Measurements from ENCODE around the gene FGD4. TPM values are rescaled to one million over a fixed set of nuclear protein-coding genes. Genes with fewer than 3 reads are reported as not detected.

The FGD4 gene
- total RNA-seq, 1 experiment from 2014 or later: 37.4 TPM

DNA sequence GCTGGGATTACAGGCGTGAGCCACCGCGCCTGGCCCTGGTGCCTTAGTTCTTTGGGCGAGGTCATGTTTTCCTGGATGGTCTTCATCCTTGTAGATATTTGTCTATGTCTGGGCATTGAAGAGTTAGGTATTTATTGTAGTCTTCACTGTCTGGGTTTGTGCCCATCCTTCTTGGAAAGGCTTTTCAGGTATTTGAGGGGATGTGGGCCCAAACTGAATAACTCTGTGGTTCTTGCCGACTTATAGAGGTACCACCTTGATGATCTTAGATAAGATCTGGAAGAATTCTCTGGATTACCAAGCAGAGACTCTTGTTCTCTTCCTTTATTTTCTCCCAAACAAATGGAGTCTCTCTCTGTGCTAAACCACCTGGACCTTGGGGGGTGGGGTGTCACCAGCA lies 18.9 kb downstream of the FGD4 start:
- no peak for DNase-seq
- H3K9me3 Mint-ChIP-seq (ENCODE audit: low read depth, unreplicated experiment): no peaks in the 10 kb centered on the region
- intact Hi-C loops (cut with micrococcal nuclease; ENCODE audit: unreplicated experiment): no loop called here
- peaks cover 30% of the 10 kb centered on the region for H3K4me1 Mint-ChIP-seq (ENCODE audit: low read depth, unreplicated experiment)
- no peaks in the 10 kb centered on the region for H3K27me3 Mint-ChIP-seq (ENCODE audit: unreplicated experiment)
- H3K27ac Mint-ChIP-seq (ENCODE audit: unreplicated experiment): no peak overlapping the region
- no peak overlapping the region for H3K4me3 Mint-ChIP-seq (ENCODE audit: low read depth, unreplicated experiment)
- CTCF ChIA-PET: no interaction called here
- TF ChIP-seq, protein P1, sequence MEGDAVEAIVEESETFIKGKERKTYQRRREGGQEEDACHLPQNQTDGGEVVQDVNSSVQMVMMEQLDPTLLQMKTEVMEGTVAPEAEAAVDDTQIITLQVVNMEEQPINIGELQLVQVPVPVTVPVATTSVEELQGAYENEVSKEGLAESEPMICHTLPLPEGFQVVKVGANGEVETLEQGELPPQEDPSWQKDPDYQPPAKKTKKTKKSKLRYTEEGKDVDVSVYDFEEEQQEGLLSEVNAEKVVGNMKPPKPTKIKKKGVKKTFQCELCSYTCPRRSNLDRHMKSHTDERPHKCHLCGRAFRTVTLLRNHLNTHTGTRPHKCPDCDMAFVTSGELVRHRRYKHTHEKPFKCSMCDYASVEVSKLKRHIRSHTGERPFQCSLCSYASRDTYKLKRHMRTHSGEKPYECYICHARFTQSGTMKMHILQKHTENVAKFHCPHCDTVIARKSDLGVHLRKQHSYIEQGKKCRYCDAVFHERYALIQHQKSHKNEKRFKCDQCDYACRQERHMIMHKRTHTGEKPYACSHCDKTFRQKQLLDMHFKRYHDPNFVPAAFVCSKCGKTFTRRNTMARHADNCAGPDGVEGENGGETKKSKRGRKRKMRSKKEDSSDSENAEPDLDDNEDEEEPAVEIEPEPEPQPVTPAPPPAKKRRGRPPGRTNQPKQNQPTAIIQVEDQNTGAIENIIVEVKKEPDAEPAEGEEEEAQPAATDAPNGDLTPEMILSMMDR (IDR thresholded peaks at IDR 0.05; ENCODE audit: unreplicated experiment): no peak
- peaks cover 12% of the 10 kb centered on the region for H3K36me3 Mint-ChIP-seq (ENCODE audit: insufficient read depth, unreplicated experiment)
- no TSS peak for BruUV-seq (replicated peaks)

- Mint-ChIP-seq H3K4me3 (ENCODE audit: low read depth, unreplicated experiment) (no peak overlapping the region), H3K36me3 (ENCODE audit: insufficient read depth, unreplicated experiment) (peaks cover 12% of the 10 kb centered on the region), H3K27me3 (ENCODE audit: unreplicated experiment) (no peaks in the 10 kb centered on the region), H3K4me1 (ENCODE audit: low read depth, unreplicated experiment) (peaks cover 30% of the 10 kb centered on the region), H3K9me3 (ENCODE audit: low read depth, unreplicated experiment) (no peaks in the 10 kb centered on the region), H3K27ac (ENCODE audit: unreplicated experiment) (no peak overlapping the region)
- BruUV-seq (replicated peaks): no TSS peak
- no peak for DNase-seq
- CTCF ChIA-PET: interaction anchor here (0.6 kb wide), 1 partner anchor 766 kb away, joined by 3 read pairs; no protein-coding TSS in a partner anchor
- TF ChIP-seq, protein P1 (IDR thresholded peaks at IDR 0.05; ENCODE audit: unreplicated experiment): no peak
- intact Hi-C loops (cut with micrococcal nuclease; ENCODE audit: unreplicated experiment): no loop called here
Observed at GRCh38 chr12:32418903-32419519, 19.7 kb downstream of the FGD4 start.

GRCh38 chr12:32419520-32419960 lies 20.2 kb downstream of the FGD4 start:
- CTCF ChIA-PET: no interaction called here
- H3K27me3 Mint-ChIP-seq (ENCODE audit: unreplicated experiment): no peaks in the 10 kb centered on the region
- TF ChIP-seq, protein P1 (IDR thresholded peaks at IDR 0.05; ENCODE audit: unreplicated experiment): no peak
- no peak overlapping the region for H3K4me3 Mint-ChIP-seq (ENCODE audit: low read depth, unreplicated experiment)
- H3K4me1 Mint-ChIP-seq (ENCODE audit: low read depth, unreplicated experiment): peaks cover 30% of the 10 kb centered on the region
- intact Hi-C loops (cut with micrococcal nuclease; ENCODE audit: unreplicated experiment): no loop called here
- H3K9me3 Mint-ChIP-seq (ENCODE audit: low read depth, unreplicated experiment): no peaks in the 10 kb centered on the region
- H3K27ac Mint-ChIP-seq (ENCODE audit: unreplicated experiment): no peak overlapping the region
- BruUV-seq (replicated peaks): no TSS peak
- no peak for DNase-seq
- peaks cover 12% of the 10 kb centered on the region for H3K36me3 Mint-ChIP-seq (ENCODE audit: insufficient read depth, unreplicated experiment)

GRCh38 chr12:32420356-32420755 lies 21.0 kb downstream of the FGD4 start:
- TF ChIP-seq, protein P1 (IDR thresholded peaks at IDR 0.05; ENCODE audit: unreplicated experiment): no peak
- peaks cover 12% of the 10 kb centered on the region for H3K36me3 Mint-ChIP-seq (ENCODE audit: insufficient read depth, unreplicated experiment)
- CTCF ChIA-PET: no interaction called here
- H3K4me1 Mint-ChIP-seq (ENCODE audit: low read depth, unreplicated experiment): peaks cover 26% of the 10 kb centered on the region
- no peak for DNase-seq
- intact Hi-C loops (cut with micrococcal nuclease; ENCODE audit: unreplicated experiment): no loop called here
- no peak overlapping the region for H3K4me3 Mint-ChIP-seq (ENCODE audit: low read depth, unreplicated experiment)
- BruUV-seq (replicated peaks): no TSS peak
- H3K27me3 Mint-ChIP-seq (ENCODE audit: unreplicated experiment): no peaks in the 10 kb centered on the region
- H3K27ac Mint-ChIP-seq (ENCODE audit: unreplicated experiment): no peak overlapping the region
- no peaks in the 10 kb centered on the region for H3K9me3 Mint-ChIP-seq (ENCODE audit: low read depth, unreplicated experiment)
